HG02588 (cell line): Measurements from ENCODE around the gene CDCA7.
A peak's percentile ranks its signal among the peaks of the same experiment; 100 is the strongest.
"Not testable (repeated sequence)": the region's sequence is repeated elsewhere in the genome, so short reads cannot be mapped to it uniquely, and the experiment has no call there.

Experiments used
- ATAC-seq: cut with Tn5 transposase; IDR thresholded peaks from one replicate; pipeline ENCODE4 v1.9.1; 2021; ENCODE audit warnings: mild to moderate bottlenecking, moderate library complexity; ENCODE audit not compliant: unreplicated experiment

CDCA7 gene

DNA sequence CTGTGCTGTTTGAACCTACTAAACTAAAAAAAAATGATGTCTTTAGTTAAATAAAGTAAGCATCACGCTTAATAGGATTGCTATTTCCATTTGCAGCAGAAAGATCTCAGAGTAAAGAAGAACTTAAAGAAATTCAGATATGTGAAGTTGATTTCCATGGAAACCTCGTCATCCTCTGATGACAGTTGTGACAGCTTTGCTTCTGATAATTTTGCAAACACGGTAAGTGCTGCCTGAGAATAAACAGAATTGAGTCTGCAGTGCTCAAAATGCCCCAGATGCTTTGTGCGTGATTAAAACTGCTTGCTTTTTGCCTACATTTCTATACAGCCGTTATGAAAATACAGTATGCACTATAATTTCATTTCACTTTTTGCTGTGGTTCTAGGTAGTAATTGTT lies 3.9 kb downstream of the CDCA7 start:
- ATAC-seq = no peak

DNA sequence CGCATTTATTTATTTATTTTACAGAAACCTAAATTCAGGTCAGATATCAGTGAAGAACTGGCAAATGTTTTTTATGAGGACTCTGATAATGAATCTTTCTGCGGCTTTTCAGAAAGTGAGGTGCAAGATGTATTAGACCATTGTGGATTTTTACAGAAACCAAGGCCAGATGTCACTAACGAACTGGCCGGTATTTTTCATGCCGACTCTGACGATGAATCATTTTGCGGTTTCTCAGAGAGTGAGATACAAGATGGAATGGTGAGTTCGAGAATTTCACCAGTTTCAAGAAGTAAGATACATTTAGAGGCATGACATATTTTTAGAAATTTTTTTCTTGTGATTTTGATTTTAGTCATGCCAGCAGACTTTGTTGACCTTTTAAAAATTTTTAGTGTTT lies 4.6 kb downstream of the CDCA7 start:
- peak; percentile 45 for ATAC-seq

DNA sequence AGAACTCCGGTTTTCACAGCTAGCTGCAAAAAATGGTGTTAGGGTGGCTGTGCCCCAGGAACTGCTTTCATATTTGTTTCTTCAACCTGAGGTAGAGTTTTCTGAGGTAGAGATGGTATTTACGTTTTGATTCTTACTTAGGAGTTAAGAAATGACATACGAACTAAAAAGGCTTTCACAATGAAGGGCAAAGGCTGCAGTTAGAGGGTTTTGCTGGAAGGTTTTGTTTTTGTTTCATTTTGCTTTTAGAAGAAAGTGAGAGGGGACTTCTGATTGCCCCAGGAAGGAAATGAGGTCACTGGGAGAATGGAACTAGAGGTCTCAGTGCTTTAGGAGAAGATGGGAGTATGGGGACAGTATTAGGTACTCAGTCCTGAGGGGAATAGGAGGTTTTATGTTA lies 15.5 kb downstream of the CDCA7 start:
- no peak for ATAC-seq

DNA sequence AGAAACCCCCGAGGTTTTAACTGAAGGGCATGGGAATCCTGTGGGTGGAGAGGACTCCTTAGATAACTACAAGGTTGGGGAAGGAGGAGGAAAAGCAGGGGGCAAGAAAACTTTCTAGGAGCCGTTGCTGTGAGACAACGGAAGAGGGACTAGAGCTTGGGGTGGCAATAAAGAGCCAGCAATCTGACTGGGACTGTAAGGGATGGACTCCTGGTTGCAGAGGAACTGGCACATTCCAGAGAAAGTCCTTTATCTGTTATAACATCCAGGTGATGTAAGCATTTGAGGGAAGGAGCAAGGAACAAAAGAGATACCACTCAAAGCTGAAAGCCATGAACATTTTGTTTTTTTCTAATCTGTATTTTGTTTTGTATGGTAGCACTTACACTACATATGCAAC lies 16.4 kb downstream of the CDCA7 start:
- ATAC-seq = no peak

DNA sequence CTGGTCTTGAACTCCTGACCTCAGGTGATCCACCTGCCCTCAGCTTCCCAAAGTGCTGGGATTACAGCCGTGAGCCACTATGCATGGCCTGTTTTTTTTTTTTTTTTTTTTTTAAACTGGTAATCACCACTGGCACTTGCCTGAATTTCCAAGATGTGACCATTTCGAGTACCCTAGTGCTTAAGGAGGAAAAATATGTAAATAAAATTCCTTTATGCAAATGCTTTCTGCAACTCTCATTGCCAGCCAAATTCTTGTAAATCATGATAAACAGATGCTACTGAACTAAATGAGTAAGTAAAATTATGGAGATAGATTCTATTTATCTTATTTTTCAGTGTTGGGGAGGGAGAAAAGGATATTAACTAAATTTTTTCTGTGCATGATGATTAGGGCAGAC lies 18.6 kb downstream of the CDCA7 start:
- ATAC-seq = no peak

DNA sequence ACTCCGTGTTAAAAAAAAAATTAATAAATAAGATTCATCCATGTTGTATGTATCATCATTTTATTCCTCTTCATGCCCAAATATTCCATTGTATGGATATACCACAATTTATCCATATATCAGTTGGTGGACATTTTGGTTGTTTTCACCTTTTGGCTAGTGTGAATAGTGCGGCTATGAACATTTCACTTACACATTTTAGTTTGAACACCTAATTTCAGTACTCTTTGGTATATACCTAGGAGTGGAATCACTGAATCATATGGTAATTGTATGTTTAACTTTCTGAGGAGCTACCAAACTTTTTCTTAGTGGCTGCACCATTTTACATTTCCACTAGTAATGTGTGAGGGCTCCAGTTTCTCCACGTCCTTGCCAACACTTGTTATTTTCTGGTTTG lies 20.0 kb downstream of the CDCA7 start:
- no peak for ATAC-seq

DNA sequence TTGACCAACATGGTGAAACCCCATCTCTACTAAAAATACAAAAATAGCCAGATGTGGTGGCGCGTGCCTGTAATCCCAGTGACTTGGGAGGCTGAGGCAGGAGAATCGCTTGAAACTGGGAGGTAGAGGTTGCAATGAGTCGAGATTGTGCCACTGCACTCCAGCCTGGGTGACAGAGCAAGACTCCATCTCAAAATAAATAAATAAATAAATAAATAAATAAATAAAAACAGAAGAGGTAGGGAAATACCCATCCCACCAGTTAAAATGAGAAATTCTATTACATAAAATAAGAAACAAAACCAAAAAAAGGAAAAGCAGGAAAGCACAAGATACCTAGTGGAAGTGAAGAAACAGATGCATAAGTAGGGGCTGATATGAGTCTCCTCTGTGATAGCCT lies 30.9 kb downstream of the CDCA7 start:
- not testable (repeated sequence) for ATAC-seq

DNA sequence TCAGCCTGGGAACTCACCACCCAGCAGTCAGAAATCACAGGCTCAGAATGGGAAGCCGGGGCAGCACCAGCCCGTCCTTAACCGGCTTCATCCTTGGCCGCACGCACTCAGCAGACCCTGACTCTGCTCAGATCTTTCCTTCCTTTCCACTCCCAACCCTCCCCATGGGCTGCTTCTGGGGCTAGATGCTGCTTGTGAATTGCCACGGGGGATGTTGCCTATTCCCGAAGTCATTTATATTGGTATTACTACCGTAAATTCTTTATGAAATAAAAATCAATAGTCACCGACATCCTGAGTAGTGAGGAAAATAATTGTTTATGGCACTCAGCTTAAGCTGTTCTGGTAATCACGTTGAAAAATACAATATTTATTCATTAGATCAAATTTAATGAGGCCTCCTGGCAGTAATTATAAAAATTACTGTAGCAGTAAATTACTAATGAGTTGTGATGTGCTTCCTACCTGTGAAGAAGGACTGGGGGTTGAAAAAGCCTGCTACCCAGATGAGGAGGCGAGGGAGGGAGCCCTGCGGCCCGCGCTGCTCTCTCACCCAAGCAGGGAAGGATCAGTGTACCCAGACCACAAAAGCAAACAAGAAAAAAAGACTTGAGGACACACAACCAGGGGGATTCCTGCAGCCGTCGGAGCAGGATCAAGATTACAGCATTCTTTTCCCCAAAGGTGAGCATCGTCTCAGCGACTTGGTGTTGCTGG lies 31.5 kb downstream of the CDCA7 start:
- ATAC-seq = no peak

DNA sequence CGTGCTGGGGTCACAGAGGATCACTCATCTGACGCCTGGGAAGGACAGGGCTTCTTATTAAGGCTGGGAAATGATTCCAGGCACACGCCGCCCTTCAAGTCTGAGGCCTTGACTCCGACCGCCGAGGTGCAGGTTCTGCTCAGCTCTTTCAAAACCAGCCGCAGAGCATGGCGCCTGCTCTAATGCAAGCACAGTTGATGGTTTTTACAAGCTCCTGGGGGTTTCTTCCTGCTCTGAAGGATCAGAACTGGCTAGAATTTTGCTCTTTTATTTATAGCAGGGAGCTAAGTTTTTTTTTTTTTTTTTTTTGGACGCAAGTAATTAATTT lies 32.0 kb downstream of the CDCA7 start:
- no peak for ATAC-seq

DNA sequence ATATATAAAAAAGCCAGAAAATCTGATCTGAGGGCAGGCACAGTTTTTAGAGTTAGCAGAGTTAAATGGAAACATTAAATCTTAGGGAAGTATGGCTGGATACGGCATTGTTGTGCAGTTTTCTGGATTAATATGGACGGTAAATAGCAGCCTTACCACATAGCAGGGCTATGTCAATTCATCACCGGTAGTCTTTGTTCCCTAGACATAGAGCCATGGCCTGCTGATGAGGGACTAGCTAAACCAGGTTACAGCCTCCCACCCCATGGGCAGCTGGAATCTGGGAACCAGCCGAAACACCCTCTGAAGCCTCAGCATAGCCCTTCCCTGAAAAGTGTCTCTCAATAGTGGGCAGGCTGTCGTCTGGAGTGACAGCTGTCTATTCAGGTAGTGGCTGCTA lies 32.4 kb downstream of the CDCA7 start:
- no peak for ATAC-seq

DNA sequence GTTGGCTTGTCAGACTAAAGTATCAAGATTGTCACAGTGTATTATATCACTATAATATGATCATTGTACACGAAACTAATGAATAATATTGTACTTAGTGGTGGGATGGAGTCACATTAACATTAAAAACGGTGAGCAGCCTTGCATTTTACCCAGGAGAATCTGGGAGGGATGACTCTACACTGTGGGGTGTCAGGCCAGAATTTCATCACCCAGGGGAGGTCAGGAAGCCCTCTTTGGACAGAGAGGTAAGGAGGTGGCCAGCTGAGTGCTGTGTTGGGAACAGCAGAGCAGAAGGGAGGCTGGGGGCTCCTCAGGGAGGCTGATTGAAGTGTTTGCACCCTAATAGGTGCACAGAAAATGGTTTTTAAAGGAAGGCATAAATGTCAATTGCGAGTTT lies 33.0 kb downstream of the CDCA7 start:
- ATAC-seq = no peak

DNA sequence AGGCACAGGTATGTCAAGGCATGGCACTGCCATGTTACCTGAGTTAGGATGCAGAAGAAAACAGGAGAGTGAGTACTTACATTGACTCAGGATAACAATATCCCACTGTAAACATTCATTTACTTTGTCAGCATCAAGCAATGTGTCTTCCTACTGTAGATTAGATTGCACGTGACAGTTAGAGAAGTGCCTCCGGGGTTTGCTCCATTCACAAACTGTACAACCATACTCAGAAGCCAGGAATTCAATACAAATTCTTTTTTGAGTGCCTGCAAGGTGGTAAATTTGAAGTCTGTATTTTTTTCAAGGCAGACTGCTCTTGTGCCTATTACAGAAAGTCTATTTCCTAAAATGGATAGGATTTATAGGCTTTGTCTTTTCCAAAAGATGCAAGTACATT lies 34.1 kb downstream of the CDCA7 start:
- ATAC-seq = no peak

DNA sequence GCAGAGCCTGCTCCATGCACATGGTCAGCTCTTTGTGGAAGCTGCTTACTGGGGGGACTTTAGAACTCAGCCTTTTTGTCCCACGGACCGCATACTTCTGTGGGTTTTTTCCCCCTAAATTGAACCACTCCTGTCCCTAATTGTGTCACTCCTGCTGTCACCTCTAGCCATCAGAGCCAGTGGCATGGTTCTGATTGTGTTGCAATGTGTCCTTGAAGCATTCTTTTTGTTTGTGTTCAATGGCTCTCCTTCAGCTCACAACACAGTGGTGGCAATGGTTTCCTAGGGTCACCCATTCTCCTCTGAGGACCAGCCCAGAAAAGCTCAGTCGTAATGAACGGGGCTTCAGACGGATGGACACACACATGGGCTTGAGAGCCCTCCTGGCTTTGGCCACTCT lies 35.4 kb downstream of the CDCA7 start:
- ATAC-seq = no peak

DNA sequence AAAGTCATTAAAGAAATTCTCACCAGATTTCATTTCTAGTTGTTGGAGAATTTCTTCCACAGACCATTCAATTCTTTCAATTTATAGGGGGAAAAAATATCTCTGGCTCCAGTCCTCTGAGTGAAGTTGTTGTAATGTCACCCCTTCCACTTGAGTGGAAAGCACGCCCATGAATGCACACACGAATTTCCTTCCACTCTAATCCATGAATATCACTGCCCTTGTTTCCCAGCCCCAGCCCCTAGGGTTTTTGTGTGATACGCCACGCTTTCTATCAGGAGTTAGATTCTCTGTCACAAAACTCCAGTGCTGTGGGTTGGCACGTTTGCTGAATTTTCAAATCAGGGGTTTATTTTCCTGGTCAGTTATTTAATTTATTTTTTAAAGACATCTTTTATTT lies 38.1 kb downstream of the CDCA7 start:
- ATAC-seq = no peak

DNA sequence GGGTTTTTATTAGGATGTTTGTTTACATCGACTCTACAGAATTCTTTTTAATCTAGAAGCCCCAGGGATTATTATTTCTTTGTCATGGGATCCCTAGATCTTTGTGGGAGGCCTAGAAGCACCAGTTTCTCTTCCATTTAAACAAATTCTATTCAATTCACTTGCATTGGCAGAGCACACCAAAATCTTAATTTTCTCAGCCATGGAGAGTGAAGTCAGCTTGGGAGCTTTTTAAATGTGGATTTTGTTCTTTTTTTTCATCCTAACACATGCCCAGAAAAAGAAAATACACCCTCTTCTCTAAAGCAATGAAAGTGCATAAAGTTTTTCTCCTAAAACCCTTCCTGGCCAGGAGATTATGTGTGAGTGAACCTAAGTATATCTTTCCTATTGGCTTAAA lies 38.5 kb downstream of the CDCA7 start:
- no peak for ATAC-seq

DNA sequence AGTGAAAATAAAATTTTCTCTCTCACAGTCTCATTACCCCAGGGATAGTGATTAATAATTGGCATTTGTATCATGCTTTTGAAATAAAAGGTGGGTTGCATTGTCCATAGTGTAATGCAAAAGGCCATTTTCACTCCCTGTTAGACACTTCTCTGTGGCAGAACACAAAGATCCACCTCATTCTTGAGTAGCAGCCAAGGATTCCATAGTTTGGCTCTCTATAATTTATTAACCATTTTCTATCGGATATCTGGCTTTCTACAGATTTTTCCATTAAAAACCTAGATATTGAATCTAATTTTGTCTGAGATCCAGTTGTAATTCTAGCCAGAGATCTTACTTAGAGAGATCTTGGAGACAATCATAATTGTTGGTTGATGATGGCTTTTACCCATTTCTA lies 39.0 kb downstream of the CDCA7 start:
- ATAC-seq = no peak

DNA sequence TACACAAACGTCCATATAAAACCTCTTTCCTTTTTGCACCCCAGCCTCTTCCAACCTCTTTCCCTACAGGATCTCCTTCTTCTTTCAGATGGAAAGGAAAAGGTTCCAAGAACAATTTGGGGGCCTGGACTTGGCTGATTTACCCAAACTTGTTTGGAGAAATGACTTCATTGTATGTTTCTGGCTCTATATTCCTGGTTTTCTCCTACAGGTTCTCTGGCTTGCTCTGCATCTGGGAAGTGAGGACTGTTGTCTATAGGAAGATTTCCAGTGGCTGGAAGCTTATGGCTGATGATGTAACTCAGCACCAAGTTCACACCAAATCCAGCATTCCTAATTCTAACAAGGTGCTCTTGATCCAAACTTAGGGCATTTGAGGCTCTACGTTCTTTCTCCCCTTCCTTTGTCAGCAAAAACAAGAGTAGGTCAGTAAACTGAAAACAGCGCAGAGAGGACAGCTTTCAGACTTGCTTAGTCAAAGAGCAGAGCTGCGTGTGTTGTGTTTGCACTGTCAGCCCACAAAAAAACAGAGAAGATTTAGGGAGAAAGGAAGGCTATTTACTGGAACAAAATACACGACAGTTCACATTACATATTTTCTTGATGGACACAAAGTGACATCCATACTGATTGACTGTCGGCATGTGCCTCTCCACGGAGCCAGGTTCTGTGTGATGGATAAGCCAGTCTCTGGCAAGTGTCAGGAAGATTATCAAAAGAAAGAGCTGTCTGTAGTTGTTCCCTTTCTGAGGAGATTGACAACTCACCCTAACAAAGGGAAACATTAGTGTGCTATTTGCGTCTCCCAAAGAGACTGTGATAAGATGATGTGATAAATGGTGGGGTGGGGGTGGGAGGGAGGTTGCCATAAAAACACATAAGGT lies 39.7 kb downstream of the CDCA7 start:
- ATAC-seq = no peak

DNA sequence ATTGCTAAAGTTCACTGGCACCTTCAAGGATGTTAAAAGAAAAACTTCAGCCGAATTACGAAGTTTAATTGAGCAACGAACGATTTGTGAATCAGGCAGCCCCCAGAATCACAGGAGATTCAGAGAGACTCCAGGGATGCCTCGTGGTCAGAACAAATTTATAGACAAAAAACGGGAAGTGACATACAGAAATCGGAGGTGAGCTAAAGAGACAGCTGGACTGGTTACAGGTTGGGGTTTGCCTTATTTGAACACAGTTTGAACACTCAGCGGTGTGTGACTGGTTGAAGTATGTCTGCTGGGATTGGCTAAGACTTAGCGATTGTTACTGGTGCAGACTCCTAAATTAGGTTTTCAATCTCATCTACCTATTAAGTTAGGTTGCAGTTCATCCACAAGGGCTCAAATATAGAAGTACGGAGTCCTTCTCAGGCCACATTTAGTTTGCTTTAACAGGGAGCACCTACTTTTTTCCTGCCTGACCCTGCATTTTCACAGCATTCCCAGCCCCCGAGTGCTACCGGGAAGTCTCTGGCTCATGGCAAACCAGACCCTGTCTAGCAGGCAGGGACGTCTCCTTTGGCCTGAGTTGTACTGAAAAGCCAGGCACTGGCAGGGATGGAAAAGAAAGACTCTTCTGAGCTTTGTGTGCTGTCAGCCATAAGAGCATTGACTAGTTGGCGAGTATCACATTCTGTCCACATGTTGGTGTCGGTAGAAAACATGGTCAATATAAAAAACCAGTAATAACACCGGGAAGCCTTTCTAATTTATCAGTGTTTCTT lies 41.1 kb downstream of the CDCA7 start:
- no peak for ATAC-seq

DNA sequence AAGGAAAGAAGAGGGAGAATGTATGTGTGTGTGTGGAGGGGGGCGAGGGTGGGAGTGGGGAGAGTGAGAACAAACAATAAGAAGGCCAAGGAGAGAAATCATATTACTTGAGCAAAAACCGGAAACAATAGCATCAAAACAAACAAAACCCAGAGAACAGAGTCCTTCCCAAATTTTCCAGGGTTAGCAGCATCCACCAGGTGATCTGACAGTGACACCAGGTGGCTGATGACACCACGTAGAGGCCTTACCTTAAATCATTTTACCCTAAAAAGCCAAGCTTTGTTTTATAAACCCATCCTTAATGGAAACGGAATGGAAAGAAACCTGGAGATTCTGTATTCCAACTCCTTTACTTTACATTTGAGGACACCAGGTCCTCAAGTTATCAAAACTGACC lies 42.9 kb downstream of the CDCA7 start:
- no peak for ATAC-seq

DNA sequence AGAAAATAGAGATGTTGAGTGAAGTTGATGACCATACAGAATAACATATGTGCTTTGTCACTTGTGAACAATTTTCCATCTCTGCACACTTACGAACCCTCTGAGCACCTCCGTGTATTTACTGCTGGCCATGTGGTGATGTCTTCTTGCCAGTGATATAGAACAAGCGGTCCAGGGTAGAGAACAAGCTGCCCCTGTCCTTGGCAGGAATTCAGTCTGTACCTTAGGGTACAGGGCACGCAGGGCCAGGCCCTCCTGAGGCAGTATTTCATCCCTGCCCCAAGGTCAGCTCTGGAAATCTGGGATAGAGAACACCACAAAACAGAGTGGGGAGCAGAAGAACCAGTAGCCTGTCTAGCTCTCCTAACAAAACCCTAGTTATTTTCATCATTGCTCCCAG lies 44.6 kb downstream of the CDCA7 start:
- no peak for ATAC-seq

DNA sequence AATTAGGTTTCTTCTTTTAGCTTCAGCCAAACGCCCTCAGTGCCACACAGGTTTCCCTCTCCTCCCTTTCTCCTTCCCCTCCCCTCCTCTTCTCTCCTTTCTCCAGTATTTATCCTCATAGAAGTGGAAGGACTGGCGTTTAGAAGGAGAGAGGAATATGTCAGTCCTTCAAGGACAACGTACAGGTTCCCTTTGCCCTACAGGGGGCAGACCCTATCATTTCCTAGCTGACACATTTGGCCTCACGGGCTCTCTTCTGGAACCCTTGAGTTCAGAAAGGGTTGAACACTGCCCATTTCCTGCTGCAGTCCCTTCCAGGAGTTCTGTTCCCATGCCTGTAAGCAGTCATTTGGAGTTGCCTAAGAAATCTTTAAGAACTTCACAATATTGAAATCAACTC lies 46.1 kb downstream of the CDCA7 start:
- ATAC-seq = no peak
